HG02943 (cell line): ENCODE results near the gene KLHL40.

ENCODE experiments used
- ATAC-seq: cut with Tn5 transposase; IDR thresholded peaks from one replicate; pipeline ENCODE4 v1.9.1; 2021; ENCODE audit warnings: mild to moderate bottlenecking, low read depth, moderate library complexity; ENCODE audit not compliant: unreplicated experiment

Gene KLHL40

GRCh38 chr3:42688016-42688415 is 2.7 kb downstream of the KLHL40 start:
- ATAC-seq = no peak

DNA sequence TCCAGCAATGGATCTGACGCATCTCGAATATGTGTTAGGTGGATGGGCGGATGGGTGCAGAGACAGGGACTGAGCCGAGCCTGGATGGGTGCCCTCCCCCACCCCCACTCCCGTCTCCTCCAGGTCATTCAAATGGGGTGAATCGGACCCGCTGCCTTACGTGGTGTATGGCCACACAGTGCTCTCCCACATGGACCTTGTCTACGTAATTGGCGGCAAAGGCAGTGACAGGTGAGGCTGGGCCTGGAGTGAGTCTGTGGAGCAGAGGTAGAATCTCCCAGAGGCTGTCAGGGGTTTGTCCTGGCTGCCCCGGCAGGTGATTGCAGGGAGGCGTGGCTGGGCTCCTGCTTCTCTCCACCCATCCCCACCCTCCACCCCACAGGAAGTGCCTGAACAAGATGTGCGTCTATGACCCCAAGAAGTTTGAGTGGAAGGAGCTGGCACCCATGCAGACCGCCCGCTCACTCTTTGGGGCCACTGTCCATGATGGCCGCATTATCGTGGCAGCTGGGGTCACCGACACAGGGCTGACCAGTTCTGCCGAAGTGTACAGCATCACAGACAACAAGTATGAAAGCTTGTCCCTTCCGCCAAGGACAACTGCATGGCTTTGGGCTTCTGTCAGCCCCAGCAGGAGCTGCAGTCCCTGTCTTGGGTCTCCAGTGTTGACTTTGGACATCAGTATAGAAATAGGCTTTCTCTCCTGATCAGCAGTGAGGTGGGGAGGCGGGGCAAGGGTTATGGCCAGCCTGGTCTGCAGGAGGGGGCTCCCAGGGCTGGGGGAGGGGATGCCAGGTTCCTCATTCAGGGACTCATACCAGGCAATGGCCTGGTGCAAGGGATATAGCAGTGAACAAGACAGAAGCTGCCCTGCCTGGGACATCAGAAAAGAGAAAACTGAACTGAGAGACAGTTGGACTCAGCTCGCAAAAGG is 3.4 kb downstream of the KLHL40 start:
- ATAC-seq = no peak

DNA sequence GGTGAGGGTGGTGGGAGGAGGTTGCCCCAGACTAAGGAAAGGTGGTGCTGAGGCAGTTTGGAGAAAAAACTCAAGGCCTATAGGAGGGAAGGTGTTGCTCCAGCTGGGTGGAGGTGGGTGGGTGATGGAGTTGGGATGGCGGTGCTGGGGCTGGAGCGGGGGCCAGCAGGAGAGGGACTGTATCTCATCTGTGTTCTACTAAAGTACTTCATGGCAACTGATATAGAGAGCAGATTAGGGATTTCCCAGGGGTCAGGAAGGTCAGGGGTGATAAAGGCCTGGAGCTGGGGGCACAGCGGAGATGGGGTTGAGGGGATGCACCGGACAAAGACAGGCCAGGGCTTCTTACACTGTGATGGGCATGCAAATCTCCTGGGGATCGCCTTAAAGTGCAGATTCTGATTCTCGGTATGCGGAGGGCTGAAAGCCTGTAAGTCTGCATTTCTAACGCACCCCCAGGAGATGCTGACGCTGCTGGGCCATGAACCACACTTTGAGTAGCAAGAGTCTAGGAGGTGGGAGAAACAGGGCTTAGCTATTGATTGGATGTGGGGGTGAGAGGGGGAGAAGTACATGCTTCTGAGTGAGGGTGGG is 4.2 kb downstream of the KLHL40 start:
- no peak for ATAC-seq

DNA sequence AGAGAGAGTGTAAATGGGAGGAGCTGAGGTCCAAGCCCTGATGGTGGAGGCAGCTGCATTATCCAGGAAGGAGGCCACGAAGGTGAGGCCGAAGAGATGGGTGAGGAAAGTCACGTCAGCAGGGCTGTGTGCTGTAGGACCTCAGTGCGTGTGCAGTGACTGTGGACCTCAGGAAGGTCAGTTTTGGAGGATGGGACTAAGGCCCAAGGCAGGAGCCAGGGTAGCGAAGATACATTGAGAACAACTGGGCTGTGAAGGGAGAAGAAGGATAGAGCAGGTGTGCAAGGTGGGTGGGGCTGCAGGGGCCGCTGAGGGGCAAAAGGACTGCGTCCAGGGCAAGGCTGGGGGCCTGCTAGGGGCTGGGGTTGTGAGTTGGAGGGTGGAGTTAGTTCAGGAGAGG is 4.9 kb downstream of the KLHL40 start:
- no peak for ATAC-seq

- no peak for ATAC-seq
These were observed 5.7 kb downstream of the KLHL40 start for GRCh38 chr3:42690766-42691680.

- ATAC-seq = no peak
These were observed 6.7 kb downstream of the KLHL40 start for GRCh38 chr3:42691816-42692666.

DNA sequence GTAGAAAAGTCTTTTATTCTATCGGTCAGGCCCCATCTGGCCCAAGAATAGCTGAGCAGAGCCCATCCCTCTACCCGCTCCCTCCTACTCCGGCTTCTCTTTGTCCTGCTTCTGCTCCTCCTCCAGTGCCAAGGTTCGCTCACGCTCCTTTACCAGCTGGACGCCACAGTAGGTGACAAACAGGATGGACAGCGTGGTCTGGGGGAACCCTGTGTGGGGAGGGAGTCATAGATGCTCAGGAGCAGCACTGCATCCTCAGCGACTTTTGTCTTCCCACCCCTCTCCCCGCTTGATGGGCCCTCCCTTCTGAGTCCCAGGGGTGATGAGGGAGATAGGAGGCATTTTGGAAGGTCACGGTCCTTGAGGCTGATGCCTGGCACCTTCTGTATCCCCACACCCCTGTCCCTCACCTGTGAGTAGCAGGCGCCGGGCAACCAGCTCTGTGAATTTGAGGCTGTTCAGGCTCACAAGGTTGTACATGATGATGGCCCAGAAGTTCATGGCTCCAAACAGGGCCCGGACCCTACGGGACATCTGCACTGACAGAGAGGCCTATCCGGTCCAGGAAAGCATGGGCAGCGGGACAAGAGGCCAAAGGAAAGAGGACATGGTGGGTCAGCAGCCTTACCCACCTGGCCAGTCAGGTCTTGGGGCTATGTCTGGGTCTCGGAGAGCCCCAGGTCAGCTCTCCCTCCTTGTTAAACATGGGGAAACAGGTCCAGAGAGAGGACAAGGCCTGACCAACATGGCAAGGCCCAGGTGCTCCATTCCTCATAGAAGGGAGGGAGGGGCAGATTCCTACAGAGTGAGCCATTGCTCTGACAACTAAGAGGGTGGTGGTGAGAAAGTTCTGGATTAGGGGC is 7.6 kb downstream of the KLHL40 start:
- no peak for ATAC-seq

GRCh38 chr3:42693530-42693930 is 8.2 kb downstream of the KLHL40 start:
- ATAC-seq = no peak

DNA sequence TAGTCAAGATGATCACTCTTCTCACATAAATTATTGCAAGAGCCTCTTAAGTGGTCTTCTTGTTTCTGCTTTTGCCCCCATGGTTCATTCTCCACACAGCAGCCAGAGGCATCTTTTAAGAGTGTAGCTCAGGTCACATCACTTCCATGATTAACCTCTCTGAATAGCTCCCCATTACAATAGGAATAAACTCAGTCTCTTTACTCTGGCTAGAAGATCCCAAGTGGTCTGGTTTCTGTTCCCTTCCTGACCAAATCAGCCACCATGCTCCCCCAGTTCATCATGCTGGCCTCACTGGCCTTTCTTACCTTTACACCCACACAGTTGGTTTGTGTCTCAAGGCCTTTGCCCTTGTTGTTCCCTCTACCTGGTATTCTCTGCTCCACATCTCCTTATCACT is 9.0 kb downstream of the KLHL40 start:
- ATAC-seq = no peak

- no peak for ATAC-seq
These were observed 11.3 kb downstream of the KLHL40 start for GRCh38 chr3:42696356-42697288.

GRCh38 chr3:42697289-42698051 is 12.1 kb downstream of the KLHL40 start:
- no peak for ATAC-seq

- no peak for ATAC-seq
These were observed 13.0 kb downstream of the KLHL40 start for GRCh38 chr3:42698216-42698910.

DNA sequence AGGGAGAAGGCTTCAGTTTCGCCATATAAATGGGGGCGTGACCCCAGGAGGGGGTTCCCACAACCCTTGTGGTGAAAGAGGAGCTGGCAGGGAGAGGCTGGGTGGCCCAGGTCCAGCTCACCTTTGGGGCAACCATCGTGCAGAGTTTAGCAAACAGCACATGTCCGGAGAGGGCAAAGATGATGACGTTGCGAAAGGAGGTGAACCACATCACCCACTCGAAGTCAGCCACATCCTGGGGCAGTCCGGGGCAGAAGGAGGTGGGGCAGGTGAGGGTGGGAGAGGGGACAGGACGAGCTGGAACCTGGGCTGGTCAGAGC is 13.5 kb downstream of the KLHL40 start:
- ATAC-seq = no peak

- ATAC-seq = no peak
These were observed 14.2 kb downstream of the KLHL40 start for GRCh38 chr3:42699511-42699971.

GRCh38 chr3:42700366-42701288 is 15.3 kb downstream of the KLHL40 start:
- ATAC-seq = no peak
